Measurements from ENCODE around the gene RAI1.
"Not testable (repeated sequence)": the region's sequence is repeated elsewhere in the genome, so short reads cannot be mapped to it uniquely, and the experiment has no call there.

RAI1 gene

DNA sequence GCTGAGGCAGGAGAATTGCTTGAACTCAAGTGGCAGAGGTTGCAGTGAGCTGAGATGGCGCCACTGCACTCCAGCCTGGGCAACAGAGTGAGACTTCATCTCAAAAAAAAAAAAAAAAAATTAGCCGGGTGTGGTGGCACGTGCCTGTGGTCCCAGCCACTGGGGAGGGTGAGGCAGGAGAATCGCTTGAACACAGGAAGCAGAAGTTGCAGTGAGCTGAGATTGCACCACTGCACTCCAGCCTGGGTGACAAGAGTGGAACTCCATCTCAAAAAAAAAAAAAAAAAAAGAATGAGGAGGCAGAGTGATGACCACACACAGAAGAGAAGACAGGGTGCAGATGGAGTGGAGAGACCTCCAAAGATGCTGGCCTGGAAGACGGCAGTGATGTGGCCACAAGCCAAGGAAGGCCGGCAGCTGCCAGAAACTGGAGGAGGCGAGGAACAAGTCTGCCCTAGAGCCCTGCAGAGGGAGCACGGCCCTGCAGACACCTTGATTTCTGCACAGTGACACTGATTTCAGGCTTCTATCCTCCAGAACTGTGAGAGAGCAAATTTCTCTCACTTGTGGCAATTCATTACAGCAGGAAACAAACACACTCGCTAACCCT, 41.5 kb upstream of the RAI1 start:
- ATAC-seq, result not testable (repeated sequence)

DNA sequence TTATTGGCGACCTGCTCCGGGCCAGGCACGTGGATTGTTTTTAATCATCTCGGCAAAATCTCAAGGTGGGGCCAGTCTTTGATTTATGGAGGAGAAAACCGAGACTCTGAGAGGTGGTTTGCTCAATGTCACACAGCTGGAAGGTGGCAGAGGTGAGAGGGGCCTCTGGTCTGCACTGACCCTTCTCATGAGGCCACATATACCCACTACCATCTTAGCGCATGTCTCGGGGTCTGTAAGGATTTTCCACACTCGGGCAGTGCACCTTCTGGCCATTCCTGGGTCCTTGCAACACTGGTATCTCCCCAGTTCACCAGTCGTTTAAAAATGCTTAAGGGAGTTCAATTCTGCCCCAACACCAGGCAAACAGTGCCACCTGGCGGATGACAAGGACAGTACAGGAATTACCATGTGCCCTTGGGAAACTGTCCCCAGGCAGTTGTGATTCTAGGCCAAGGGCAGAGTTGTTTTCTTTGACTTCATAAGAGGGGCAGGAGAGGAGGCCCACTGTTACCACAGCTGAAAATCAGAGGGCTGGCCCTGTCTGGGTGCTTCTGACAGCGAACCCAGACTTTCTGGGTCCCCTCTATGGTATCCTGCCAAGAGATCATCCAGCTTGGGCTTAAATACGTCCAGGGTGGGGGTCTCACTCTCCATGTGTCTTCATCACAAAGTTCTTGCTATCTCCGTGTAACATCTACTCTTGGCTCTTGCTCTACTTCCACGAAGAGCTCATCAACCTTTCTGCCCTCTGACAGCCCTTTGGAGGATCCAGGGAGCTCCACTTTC, 39.4 kb upstream of the RAI1 start:
- no peak for TF ChIP-seq ZNF8 (CRISPR knock-in tag; IDR thresholded peaks at IDR 0.05)
- TF ChIP-seq ISL1 (CRISPR knock-in tag; IDR thresholded peaks at IDR 0.05), result no peak
- TF ChIP-seq BACH2 (CRISPR knock-in tag; IDR thresholded peaks at IDR 0.05; ENCODE audit: borderline replicate concordance), result no peak
- TF ChIP-seq, protein P1, sequence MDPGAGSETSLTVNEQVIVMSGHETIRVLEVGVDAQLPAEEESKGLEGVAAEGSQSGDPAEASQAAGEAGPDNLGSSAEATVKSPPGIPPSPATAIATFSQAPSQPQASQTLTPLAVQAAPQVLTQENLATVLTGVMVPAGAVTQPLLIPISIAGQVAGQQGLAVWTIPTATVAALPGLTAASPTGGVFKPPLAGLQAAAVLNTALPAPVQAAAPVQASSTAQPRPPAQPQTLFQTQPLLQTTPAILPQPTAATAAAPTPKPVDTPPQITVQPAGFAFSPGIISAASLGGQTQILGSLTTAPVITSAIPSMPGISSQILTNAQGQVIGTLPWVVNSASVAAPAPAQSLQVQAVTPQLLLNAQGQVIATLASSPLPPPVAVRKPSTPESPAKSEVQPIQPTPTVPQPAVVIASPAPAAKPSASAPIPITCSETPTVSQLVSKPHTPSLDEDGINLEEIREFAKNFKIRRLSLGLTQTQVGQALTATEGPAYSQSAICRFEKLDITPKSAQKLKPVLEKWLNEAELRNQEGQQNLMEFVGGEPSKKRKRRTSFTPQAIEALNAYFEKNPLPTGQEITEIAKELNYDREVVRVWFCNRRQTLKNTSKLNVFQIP (CRISPR knock-in tag; IDR thresholded peaks at IDR 0.05; ENCODE audit: borderline replicate concordance, low read depth), result no peak
- no peak for TF ChIP-seq PPARA (CRISPR knock-in tag; IDR thresholded peaks at IDR 0.05; ENCODE audit: borderline replicate concordance)
- no peak for TF ChIP-seq ZFP30 (CRISPR knock-in tag; IDR thresholded peaks at IDR 0.05)
- no peak for TF ChIP-seq SNAI2 (CRISPR knock-in tag; IDR thresholded peaks at IDR 0.05)
- TF ChIP-seq ZNF565 (CRISPR knock-in tag; conservative IDR thresholded peaks at IDR 0.05; ENCODE audit: low read depth), result no peak
- TF ChIP-seq, protein P2, sequence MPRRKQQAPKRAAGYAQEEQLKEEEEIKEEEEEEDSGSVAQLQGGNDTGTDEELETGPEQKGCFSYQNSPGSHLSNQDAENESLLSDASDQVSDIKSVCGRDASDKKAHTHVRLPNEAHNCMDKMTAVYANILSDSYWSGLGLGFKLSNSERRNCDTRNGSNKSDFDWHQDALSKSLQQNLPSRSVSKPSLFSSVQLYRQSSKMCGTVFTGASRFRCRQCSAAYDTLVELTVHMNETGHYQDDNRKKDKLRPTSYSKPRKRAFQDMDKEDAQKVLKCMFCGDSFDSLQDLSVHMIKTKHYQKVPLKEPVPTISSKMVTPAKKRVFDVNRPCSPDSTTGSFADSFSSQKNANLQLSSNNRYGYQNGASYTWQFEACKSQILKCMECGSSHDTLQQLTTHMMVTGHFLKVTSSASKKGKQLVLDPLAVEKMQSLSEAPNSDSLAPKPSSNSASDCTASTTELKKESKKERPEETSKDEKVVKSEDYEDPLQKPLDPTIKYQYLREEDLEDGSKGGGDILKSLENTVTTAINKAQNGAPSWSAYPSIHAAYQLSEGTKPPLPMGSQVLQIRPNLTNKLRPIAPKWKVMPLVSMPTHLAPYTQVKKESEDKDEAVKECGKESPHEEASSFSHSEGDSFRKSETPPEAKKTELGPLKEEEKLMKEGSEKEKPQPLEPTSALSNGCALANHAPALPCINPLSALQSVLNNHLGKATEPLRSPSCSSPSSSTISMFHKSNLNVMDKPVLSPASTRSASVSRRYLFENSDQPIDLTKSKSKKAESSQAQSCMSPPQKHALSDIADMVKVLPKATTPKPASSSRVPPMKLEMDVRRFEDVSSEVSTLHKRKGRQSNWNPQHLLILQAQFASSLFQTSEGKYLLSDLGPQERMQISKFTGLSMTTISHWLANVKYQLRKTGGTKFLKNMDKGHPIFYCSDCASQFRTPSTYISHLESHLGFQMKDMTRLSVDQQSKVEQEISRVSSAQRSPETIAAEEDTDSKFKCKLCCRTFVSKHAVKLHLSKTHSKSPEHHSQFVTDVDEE (CRISPR knock-in tag; IDR thresholded peaks at IDR 0.05), result no peak
- TF ChIP-seq, protein P3, sequence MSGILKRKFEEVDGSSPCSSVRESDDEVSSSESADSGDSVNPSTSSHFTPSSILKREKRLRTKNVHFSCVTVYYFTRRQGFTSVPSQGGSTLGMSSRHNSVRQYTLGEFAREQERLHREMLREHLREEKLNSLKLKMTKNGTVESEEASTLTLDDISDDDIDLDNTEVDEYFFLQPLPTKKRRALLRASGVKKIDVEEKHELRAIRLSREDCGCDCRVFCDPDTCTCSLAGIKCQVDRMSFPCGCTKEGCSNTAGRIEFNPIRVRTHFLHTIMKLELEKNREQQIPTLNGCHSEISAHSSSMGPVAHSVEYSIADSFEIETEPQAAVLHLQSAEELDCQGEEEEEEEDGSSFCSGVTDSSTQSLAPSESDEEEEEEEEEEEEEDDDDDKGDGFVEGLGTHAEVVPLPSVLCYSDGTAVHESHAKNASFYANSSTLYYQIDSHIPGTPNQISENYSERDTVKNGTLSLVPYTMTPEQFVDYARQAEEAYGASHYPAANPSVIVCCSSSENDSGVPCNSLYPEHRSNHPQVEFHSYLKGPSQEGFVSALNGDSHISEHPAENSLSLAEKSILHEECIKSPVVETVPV (CRISPR knock-in tag; IDR thresholded peaks at IDR 0.05), result no peak
- TF ChIP-seq OSR1 (CRISPR knock-in tag; IDR thresholded peaks at IDR 0.05), result no peak
- TF ChIP-seq ARNTL (CRISPR knock-in tag; IDR thresholded peaks at IDR 0.05; ENCODE audit: borderline replicate concordance, low read depth), result no peak
- TF ChIP-seq GLIS3 (CRISPR knock-in tag; IDR thresholded peaks at IDR 0.05), result no peak
- no peak for TF ChIP-seq RARB (CRISPR knock-in tag; IDR thresholded peaks at IDR 0.05)
- no peak for TF ChIP-seq TCF4 (CRISPR knock-in tag; IDR thresholded peaks at IDR 0.05; ENCODE audit: borderline replicate concordance)
- TF ChIP-seq, protein P4, sequence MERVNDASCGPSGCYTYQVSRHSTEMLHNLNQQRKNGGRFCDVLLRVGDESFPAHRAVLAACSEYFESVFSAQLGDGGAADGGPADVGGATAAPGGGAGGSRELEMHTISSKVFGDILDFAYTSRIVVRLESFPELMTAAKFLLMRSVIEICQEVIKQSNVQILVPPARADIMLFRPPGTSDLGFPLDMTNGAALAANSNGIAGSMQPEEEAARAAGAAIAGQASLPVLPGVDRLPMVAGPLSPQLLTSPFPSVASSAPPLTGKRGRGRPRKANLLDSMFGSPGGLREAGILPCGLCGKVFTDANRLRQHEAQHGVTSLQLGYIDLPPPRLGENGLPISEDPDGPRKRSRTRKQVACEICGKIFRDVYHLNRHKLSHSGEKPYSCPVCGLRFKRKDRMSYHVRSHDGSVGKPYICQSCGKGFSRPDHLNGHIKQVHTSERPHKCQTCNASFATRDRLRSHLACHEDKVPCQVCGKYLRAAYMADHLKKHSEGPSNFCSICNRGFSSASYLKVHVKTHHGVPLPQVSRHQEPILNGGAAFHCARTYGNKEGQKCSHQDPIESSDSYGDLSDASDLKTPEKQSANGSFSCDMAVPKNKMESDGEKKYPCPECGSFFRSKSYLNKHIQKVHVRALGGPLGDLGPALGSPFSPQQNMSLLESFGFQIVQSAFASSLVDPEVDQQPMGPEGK (CRISPR knock-in tag; IDR thresholded peaks at IDR 0.05; ENCODE audit: borderline replicate concordance), result no peak
- TF ChIP-seq ZFP3 (CRISPR knock-in tag; IDR thresholded peaks at IDR 0.05), result no peak
- no peak for TF ChIP-seq ZC3H10 (CRISPR knock-in tag; IDR thresholded peaks at IDR 0.05)
- TF ChIP-seq ZNF70 (CRISPR knock-in tag; IDR thresholded peaks at IDR 0.05), result no peak
- TF ChIP-seq, protein P5, sequence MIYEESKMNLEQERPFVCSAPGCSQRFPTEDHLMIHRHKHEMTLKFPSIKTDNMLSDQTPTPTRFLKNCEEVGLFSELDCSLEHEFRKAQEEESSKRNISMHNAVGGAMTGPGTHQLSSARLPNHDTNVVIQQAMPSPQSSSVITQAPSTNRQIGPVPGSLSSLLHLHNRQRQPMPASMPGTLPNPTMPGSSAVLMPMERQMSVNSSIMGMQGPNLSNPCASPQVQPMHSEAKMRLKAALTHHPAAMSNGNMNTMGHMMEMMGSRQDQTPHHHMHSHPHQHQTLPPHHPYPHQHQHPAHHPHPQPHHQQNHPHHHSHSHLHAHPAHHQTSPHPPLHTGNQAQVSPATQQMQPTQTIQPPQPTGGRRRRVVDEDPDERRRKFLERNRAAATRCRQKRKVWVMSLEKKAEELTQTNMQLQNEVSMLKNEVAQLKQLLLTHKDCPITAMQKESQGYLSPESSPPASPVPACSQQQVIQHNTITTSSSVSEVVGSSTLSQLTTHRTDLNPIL (CRISPR knock-in tag; IDR thresholded peaks at IDR 0.05; ENCODE audit: low read depth), result no peak
- ATAC-seq, result peak; percentile 97

DNA sequence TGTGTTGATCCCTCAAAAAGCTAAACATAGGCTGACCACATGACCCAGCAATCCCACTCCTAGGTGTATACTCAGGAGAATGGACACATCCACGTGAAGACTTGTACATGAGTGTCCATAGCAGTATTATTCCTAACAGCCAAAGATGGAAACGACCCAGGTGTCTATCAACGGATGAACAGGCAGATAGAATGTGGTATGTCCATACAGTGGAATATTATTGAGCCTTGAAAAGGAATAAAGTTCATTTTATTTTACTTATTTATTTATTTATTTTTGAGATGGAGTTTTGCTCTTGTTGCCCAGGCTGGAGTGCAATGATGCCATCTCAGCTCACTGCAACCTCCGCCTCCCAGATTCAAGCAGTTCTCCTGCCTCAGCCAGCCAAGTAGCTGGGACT, 36.1 kb upstream of the RAI1 start:
- peak; percentile 99 for TF ChIP-seq ZNF8 (CRISPR knock-in tag; IDR thresholded peaks at IDR 0.05)
- not testable (repeated sequence) for ATAC-seq

Measured in SK-N-SH treated with all-trans-retinoic acid at 6 μM for 48 hours (cell line).